ENCODE data around the gene SESN1.

Gene SESN1

GRCh38 chr6:109093732-109094415, 772 bp downstream of the SESN1 start:
- H3K9ac ChIP-seq (ENCODE audit: low read depth, low read length) = peak overlapping the region; percentile 75
- no peaks in the 10 kb centered on the region for H3K9me3 ChIP-seq (ENCODE audit: insufficient read depth, low read length, severe bottlenecking)
- H3K36me3 ChIP-seq (ENCODE audit: insufficient read depth, low read length) = no peaks in the 10 kb centered on the region
- peak overlapping the region; percentile 51 to 71 for H3K4me3 ChIP-seq (ENCODE audit: low read depth in 1 of 2, low read length in 2 of 2)
- no peaks in the 10 kb centered on the region for H3K27me3 ChIP-seq (ENCODE audit: insufficient read depth, low read length, poor library complexity)
- H3K4me2 ChIP-seq (ENCODE audit: insufficient read depth, low read length) = peak overlapping the region; percentile 82
- no peak for TF ChIP-seq CTCF (IDR thresholded peaks at IDR 0.05; ENCODE audit: borderline replicate concordance, extremely low read depth, low read length, poor library complexity, severe bottlenecking)
- TF ChIP-seq EZH2 (IDR thresholded peaks at IDR 0.05; ENCODE audit: borderline replicate concordance, low read depth, low read length, severe bottlenecking) = no peak
- peak overlapping the region; percentile 93 for H2AFZ ChIP-seq (ENCODE audit: low read depth, low read length)
- ATAC-seq (ENCODE audit: insufficient read depth, low read depth) (no peak), DNase-seq (no peak)
- H3K79me2 ChIP-seq (ENCODE audit: insufficient read depth, low read length) = peaks cover 34% of the 10 kb centered on the region
- H4K20me1 ChIP-seq (ENCODE audit: insufficient read depth, low read length) = no peaks in the 10 kb centered on the region
- peak overlapping the region; percentile 80 for H3K27ac ChIP-seq (ENCODE audit: low read length)
- peaks cover 45% of the 10 kb centered on the region for H3K4me1 ChIP-seq (ENCODE audit: insufficient read depth, low read length)

GRCh38 chr6:109092074-109092473, 2.6 kb downstream of the SESN1 start:
- Histone ChIP-seq H2AFZ (ENCODE audit: low read depth, low read length) (no peak overlapping the region), H4K20me1 (ENCODE audit: insufficient read depth, low read length) (no peaks in the 10 kb centered on the region), H3K27me3 (ENCODE audit: insufficient read depth, low read length, poor library complexity) (no peaks in the 10 kb centered on the region), H3K4me2 (ENCODE audit: insufficient read depth, low read length) (peak overlapping the region; percentile 82), H3K4me1 (ENCODE audit: insufficient read depth, low read length) (peaks cover 42% of the 10 kb centered on the region), H3K36me3 (ENCODE audit: insufficient read depth, low read length) (no peaks in the 10 kb centered on the region), H3K79me2 (ENCODE audit: insufficient read depth, low read length) (peaks cover 19% of the 10 kb centered on the region), H3K27ac (ENCODE audit: low read length) (no peak overlapping the region), H3K9ac (ENCODE audit: low read depth, low read length) (peak overlapping the region; percentile 75), H3K9me3 (ENCODE audit: insufficient read depth, low read length, severe bottlenecking) (no peaks in the 10 kb centered on the region), H3K4me3 (ENCODE audit: low read depth in 1 of 2, low read length in 2 of 2) (peak overlapping the region in 1 of 2 experiments; percentile 71; a peak in 1 of 4 replicates)
- DNase-seq (no peak), ATAC-seq (ENCODE audit: insufficient read depth, low read depth) (no peak)
- TF ChIP-seq CTCF (IDR thresholded peaks at IDR 0.05; ENCODE audit: borderline replicate concordance, extremely low read depth, low read length, poor library complexity, severe bottlenecking) = no peak
- no peak for TF ChIP-seq EZH2 (IDR thresholded peaks at IDR 0.05; ENCODE audit: borderline replicate concordance, low read depth, low read length, severe bottlenecking)

GRCh38 chr6:109091314-109092024, 3.2 kb downstream of the SESN1 start:
- Histone ChIP-seq H3K9ac (ENCODE audit: low read depth, low read length) (no peak overlapping the region), H3K36me3 (ENCODE audit: insufficient read depth, low read length) (no peaks in the 10 kb centered on the region), H4K20me1 (ENCODE audit: insufficient read depth, low read length) (no peaks in the 10 kb centered on the region), H3K79me2 (ENCODE audit: insufficient read depth, low read length) (peaks cover 13% of the 10 kb centered on the region), H3K9me3 (ENCODE audit: insufficient read depth, low read length, severe bottlenecking) (no peaks in the 10 kb centered on the region), H3K4me2 (ENCODE audit: insufficient read depth, low read length) (peak overlapping the region; percentile 82), H2AFZ (ENCODE audit: low read depth, low read length) (no peak overlapping the region), H3K27ac (ENCODE audit: low read length) (no peak overlapping the region), H3K4me1 (ENCODE audit: insufficient read depth, low read length) (peaks cover 36% of the 10 kb centered on the region), H3K27me3 (ENCODE audit: insufficient read depth, low read length, poor library complexity) (no peaks in the 10 kb centered on the region), H3K4me3 (ENCODE audit: low read depth in 1 of 2, low read length in 2 of 2) (peak overlapping the region in 1 of 2 experiments; percentile 71; a peak in 1 of 4 replicates)
- TF ChIP-seq EZH2 (IDR thresholded peaks at IDR 0.05; ENCODE audit: borderline replicate concordance, low read depth, low read length, severe bottlenecking) (no peak), CTCF (IDR thresholded peaks at IDR 0.05; ENCODE audit: borderline replicate concordance, extremely low read depth, low read length, poor library complexity, severe bottlenecking) (no peak)
- no peak for ATAC-seq (ENCODE audit: insufficient read depth, low read depth)
- no peak for DNase-seq

All from DND-41 (cell line).